ENCODE data around the gene PRPH.
"Not testable (repeated sequence)": the region's sequence is repeated elsewhere in the genome, so short reads cannot be mapped to it uniquely, and the experiment has no call there.

Gene PRPH

DNA sequence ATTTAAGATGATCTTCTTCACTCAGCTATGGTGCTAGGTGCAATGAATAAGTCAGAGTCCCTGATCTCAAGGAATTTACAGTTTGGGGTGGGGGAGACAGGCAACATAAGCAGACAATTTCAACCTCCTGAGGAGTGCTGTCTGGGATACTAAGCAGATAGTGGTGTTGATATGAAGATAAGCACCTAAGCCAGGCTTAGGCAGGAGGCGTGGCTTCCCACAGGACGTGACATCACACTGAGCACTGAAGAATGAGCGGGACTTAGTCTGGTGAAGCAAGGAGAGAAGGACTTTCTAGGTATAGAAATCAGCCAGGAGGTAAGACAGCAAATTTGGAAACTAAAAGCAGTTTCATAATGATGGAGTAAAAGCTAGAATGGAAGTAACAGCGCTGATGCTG lies 6.8 kb downstream of the PRPH start:
- DNase-seq, result no peak

- no peak for DNase-seq
Measured at GRCh38 chr12:49304161-49304560, 9.2 kb downstream of the PRPH start.

- no peak for DNase-seq
Measured at GRCh38 chr12:49305762-49306510, 11.0 kb downstream of the PRPH start.

DNA sequence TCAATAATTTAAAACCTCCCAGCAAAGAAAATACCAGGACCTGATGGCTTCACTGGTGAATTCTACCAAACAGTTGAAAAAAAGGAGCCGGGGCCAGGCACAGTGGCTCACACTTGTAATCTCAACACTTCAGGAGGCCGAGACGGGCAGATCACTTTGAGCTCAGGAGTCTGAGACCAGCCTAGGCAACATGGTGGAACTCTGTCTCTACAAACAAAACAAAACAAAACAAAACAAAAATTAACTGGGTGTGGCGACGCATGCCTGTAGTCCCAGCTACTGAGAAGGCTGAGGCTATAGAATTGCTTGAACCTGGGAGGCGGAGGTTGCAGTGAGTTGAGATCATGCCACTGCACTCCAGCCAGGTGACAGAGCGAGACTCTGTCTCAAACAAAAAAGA lies 14.4 kb downstream of the PRPH start:
- no peak for DNase-seq

- not testable (repeated sequence) for DNase-seq
Measured at GRCh38 chr12:49310451-49311000, 15.6 kb downstream of the PRPH start.

DNA sequence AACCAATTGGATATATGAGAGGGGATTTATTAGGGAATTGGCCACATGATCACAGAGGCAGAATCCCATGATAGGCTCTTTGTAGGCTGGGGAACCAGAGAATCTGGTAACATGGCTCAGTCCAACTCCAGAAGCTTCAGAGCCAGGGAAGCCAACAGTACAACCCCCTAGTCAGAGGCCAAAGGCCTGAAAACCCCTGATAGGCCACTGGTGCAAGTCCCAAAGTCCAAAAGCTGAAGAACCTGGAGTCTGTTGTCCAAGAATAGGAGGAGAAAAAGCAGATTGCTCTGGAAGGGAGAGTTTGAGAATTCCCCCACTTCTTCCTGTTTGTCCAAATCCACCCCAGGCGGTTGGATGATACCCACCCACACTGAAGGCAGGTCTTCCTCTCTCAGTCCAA lies 19.9 kb downstream of the PRPH start:
- DNase-seq, result no peak

DNA sequence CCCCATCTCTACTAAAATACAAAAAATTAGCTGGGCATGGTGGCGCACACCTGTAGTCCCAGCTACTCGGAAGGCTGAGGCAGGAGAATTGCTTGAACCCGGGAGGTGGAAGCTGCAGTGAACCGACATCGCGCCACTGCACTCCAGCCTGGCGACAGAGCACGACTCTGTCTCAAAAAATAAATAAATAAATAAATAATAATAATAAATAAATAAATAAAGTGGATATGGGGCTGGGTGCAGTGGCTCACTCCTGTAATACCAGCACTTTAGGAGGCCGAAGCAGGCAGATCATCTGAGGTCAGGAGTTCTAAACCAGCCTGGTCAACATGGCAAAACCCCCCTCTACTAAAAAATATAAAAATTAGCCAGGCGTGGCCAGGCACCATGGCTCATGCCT lies 22.2 kb downstream of the PRPH start:
- DNase-seq, result not testable (repeated sequence)

- not testable (repeated sequence) for DNase-seq
Measured at GRCh38 chr12:49320411-49321103, 25.6 kb downstream of the PRPH start.

DNA sequence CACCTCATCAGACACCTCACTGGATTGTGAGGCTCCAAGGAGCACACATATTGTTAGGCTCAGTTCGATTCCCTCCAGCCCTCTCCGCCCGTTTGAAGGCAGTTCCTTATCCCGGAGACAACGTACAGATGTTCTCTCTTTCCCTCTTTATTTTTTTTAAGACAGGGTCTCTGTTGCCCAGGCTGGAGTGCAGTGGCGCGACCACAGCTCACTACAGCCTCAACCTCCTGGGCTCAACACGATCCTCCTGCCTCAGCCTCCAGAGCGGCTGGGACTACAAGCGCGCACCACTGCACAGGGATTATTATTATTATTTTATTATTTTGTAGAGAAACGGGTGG lies 27.4 kb downstream of the PRPH start:
- no peak for DNase-seq

DNA sequence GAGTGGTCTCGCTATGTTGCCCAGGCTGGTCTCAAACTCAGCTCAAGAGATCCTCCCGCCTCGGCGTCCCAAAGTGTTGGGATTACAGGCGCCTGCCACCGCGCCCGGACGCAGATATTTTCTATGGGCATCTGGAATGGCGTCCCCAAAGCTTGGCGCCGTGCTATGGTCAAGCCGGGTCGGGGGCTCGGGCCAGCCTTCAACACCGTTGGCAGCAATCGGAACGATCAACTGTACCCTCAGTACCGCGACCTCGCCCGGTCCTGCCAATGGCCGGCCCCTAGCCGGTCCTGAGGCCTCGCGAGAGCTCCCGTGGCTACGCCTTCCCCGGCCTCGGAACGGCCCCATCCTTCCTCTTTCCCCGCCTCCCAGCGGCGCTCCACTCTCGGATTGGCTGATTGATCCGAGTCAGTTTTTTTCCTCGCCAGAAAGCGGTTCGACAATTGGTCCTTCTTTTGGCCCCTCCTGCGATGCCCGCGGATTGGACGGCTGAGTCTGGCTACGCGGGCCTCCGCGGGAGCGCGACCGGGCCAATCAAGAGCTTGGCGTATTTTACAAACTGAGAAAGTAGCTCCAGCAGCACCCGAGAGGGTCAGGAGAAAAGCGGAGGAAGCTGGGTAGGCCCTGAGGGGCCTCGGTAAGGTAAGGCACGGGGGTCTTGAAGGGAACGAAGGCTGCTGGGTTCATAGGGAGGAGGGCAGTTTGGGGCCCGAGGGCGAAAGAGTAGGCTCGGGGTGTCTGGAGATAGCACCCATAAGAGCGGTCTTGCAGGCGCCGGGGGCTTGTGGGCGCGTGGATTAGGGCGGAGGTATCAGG lies 28.0 kb downstream of the PRPH start, which contains the start of gene TROAP:
TROAP (plus strand) TSS at position 548 of the 816 bp plus-strand sequence. CDS start 354 bp downstream, outside the sequence.
- peak; percentile 98 for DNase-seq

GRCh38 chr12:49323524-49324097 lies 28.7 kb downstream of the PRPH start:
- DNase-seq, result no peak

- DNase-seq, result no peak
Measured at GRCh38 chr12:49325606-49326005, 30.7 kb downstream of the PRPH start.

DNA sequence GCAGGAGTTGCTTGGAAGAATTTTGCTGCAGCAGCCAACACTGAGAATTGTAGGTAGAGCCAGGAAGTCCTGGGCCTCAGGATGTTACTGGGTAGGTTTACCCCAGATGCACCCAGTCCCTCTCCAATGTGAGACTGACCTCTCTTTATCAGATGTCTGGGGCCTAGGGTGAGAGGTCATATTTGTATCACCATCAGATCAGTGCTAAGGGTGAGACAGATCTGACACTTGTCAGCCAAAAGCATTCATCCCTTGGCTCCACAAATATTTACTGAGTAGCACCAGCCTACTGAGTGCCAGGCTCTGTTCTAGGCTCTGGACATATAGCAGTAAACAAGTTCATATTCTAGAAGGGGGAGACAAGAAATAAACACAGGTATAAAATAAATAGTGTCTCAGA lies 32.4 kb downstream of the PRPH start:
- DNase-seq, result no peak

GRCh38 chr12:49327887-49328286 lies 32.9 kb downstream of the PRPH start:
- no peak for DNase-seq

GRCh38 chr12:49328816-49329215 lies 33.9 kb downstream of the PRPH start:
- no peak for DNase-seq

DNA sequence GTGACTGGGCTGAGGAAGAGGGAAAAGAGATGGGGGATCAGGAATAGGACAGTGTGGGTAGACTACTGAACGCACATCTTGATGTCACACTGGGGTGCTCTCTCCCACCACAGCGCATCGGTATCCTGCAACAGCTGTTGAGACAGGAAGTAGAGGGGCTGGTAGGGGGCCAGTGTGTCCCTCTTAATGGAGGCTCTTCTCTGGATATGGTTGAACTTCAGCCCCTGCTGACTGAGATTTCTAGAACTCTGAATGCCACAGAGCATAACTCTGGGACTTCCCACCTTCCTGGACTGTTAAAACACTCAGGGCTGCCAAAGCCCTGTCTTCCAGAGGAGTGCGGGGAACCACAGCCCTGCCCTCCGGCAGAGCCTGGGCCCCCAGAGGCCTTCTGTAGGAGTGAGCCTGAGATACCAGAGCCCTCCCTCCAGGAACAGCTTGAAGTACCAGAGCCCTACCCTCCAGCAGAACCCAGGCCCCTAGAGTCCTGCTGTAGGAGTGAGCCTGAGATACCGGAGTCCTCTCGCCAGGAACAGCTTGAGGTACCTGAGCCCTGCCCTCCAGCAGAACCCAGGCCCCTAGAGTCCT lies 35.2 kb downstream of the PRPH start:
- DNase-seq, result no peak

DNA sequence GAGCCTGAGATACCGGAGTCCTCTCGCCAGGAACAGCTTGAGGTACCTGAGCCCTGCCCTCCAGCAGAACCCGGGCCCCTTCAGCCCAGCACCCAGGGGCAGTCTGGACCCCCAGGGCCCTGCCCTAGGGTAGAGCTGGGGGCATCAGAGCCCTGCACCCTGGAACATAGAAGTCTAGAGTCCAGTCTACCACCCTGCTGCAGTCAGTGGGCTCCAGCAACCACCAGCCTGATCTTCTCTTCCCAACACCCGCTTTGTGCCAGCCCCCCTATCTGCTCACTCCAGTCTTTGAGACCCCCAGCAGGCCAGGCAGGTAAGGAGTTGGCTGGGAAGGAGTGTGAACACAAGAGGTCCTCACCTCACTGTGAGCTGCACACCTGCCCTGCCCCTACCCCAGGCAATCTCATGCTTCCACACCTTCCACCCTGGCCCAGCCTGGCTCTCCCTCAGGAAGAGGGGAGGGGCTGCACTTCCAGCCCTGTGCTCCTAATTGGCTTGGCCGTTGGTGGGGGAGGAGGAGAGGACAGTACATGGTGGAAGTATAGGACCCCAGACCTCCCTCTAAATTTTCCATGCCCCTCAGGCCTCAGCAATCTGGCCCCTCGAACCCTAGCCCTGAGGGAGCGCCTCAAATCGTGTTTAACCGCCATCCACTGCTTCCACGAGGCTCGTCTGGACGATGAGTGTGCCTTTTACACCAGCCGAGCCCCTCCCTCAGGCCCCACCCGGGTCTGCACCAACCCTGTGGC lies 35.9 kb downstream of the PRPH start:
- DNase-seq, result no peak

- peak; percentile 86 for DNase-seq
Measured at GRCh38 chr12:49331380-49332222, 36.7 kb downstream of the PRPH start.

GRCh38 chr12:49332441-49332861 lies 37.5 kb downstream of the PRPH start:
- DNase-seq, result no peak

DNA sequence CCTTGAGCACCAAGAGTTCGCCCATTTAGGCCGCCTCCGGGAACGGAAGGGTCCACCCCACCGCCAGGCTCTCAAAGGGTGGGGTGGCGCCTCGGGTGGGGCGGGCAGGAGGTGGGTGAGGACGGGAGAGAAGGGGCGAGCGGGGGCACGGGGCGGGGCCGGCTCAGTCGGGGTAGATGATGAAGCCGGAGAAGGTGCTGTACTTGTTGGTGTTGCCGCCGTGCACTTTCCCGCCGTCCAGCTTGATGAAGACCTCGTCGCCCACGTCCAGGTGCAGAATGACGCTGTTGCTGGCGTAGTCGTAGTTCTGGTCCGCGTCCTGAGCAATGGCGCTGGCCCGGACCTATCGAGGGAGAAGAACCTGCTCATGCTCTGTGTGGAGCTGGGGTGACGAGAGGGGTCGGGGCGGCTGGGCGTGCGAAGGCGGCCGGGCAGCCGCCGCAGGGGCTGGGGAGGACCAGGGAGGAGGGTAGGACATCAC lies 38.0 kb downstream of the PRPH start:
- DNase-seq, result no peak

DNA sequence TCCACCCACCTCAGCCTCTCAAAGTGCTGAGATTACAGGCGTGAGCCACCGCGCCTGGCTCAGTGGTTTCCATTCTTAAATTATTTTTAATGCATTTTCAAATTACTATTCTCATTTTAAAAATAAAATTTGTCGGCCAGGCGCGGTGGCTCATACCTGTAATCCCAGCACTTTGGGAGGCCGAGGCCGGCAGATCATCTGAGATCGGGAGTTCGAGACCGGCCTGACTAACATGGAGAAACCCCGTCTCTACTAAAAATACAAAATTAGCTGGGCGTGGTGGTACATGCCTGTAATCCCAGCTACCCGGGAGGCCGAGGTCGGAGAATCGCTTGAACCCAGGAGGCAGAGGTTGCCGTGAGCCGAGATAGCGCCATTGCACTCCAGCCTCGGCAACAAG lies 38.8 kb downstream of the PRPH start:
- not testable (repeated sequence) for DNase-seq
